Pancreas (tissue), 10 donors: ENCODE measurements around the gene ZNF655. TPM values are rescaled to one million over a fixed set of nuclear protein-coding genes. Genes with fewer than 3 reads are reported as not detected.
"Not testable (repeated sequence)": the region's sequence is repeated elsewhere in the genome, so short reads cannot be mapped to it uniquely, and the experiment has no call there.

Experiments
- ATAC-seq, 4 donors: fragments of 200-7000 bp; cut with Tn5 transposase; one replicate each; pipeline versions ENCODE4 v1.8.0 to v1.9.1; 2020; ENCODE audit warnings: mild to moderate bottlenecking in 4 of 4, moderate library complexity in 4 of 4
- DNase-seq, 6 donors: peaks; one replicate each; pipeline ENCODE4 v3.0.0-alpha.2; 2020
- FAIRE-seq: peaks from 2 replicates; lab custom pipeline; 2012; peaks lifted over from hg19 to GRCh38; lab: Jason Lieb, UNC
- H3K27ac ChIP-seq, 4 donors: fragments of 200-600 bp; sonication (generic); 1 replicate in 3 of 4; 2 replicates in 1 of 4; pipeline versions ENCODE4 v1.5.0 to v1.8.0; 2020
- H3K27me3 ChIP-seq, 4 donors: fragments of 200-600 bp; one replicate each; pipeline ENCODE4 v1.8.0; 2021
- H3K36me3 ChIP-seq, 3 donors: fragments of 200-600 bp; sonication (generic) in 1 of 3; one replicate each; pipeline versions ENCODE4 v1.5.0 to v1.8.0; 2020 to 2021
- H3K4me1 ChIP-seq, 3 donors: fragments of 200-600 bp; one replicate each; pipeline ENCODE4 v1.8.0; 2021
- H3K4me3 ChIP-seq, 4 donors: fragments of 200-600 bp; sonication (generic) in 2 of 4; one replicate each; pipeline versions ENCODE4 v1.5.0 to v1.8.0; 2020 to 2021
- H3K9me3 ChIP-seq, 4 donors: fragments of 200-600 bp; one replicate each; pipeline ENCODE4 v1.8.0; 2021
- WGBS, 2 donors: extraction: QIAGEN DNeasy Blood & Tissue Kit; methylation state at CpG; one replicate each; pipeline ENCODE4 v1.1.7; 2013; 5-methylcytosine and 5-hydroxymethylcytosine counted together
- intact Hi-C, 3 donors: fragments of 100-400 bp; cut with DNase I; formaldehyde crosslinking; loops; one replicate each; pipeline versions ENCODE4 v1.11.1 to v1.14.2; 2022
- polyA plus RNA-seq, 2 donors: library from polyadenylated mRNA; stranded (reverse); fragments of 200-250 nt; gene quantifications; one replicate each; pipeline ENCODE4 v1.2.3, GENCODE V29; 2013
- total RNA-seq, 6 donors: library from RNA; stranded (reverse); fragmentation: NEBNext Ultra II Directional in 4 of 6; extraction: Animal tissue kit (Norgen Biotek cat#: 25700) in 4 of 6; gene quantifications; one replicate each; pipeline versions ENCODE4 v1.2.1 to v1.2.4, GENCODE V29; 2021 to 2023
- TF ChIP-seq, protein P1 (sequence below), 4 donors: fragments of 200-600 bp; sonication (generic) in 3 of 4; IDR thresholded peaks; one replicate each; pipeline versions ENCODE4 v1.5.0 to v1.8.0; 2021; ENCODE audit warnings: antibody characterized with exemption in 4 of 4
- donor health status: healthy with polysubstance abuse.
- donor health status: DM: no; HTN: no; CAD: no; lungs with moderate emphysema.
- donor health status: DM: no; HTN: no; CAD: no.
- donor health status: control.
- donor health status: control.
- donor health status: Bipolar disorder and iron deficiency.
- donor health status: DM: yes; HTN: yes; CAD: no.
- donor health status: DM: no; HTN: no; CAD: no.
- donor health status: DM: no; HTN: no; CAD: no.
- donor health status: DM: yes; HTN: yes; CAD: no.

The ZNF655 gene
- total and polyA plus RNA-seq, 8 donors = 23.2 to 45.2 (median 32.1) TPM

- no peaks in the 10 kb centered on the region for H3K4me1 ChIP-seq
- TF ChIP-seq, protein P1, sequence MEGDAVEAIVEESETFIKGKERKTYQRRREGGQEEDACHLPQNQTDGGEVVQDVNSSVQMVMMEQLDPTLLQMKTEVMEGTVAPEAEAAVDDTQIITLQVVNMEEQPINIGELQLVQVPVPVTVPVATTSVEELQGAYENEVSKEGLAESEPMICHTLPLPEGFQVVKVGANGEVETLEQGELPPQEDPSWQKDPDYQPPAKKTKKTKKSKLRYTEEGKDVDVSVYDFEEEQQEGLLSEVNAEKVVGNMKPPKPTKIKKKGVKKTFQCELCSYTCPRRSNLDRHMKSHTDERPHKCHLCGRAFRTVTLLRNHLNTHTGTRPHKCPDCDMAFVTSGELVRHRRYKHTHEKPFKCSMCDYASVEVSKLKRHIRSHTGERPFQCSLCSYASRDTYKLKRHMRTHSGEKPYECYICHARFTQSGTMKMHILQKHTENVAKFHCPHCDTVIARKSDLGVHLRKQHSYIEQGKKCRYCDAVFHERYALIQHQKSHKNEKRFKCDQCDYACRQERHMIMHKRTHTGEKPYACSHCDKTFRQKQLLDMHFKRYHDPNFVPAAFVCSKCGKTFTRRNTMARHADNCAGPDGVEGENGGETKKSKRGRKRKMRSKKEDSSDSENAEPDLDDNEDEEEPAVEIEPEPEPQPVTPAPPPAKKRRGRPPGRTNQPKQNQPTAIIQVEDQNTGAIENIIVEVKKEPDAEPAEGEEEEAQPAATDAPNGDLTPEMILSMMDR (IDR thresholded peaks at IDR 0.05) = no peak
- DNase-seq (peak in 1 of 6 donors; percentile 57), FAIRE-seq (no peak), ATAC-seq (no peak)
- no peaks in the 10 kb centered on the region for H3K9me3 ChIP-seq
- H3K27ac ChIP-seq = no peak overlapping the region
- no peaks in the 10 kb centered on the region for H3K27me3 ChIP-seq
- H3K4me3 ChIP-seq = no peak overlapping the region
- intact Hi-C loops = no loop called here
- 94 to 96% methylated on average over 34 of the region's 34 CpGs for whole genome bisulfite sequencing, 2 donors
- peaks cover 0 to 3% (median 2%) of the 10 kb centered on the region in 3 donors for H3K36me3 ChIP-seq
Observed at GRCh38 chr7:99543081-99543671, 15.3 kb upstream of the ZNF655 start.

- no peak for FAIRE-seq
- H3K9me3 ChIP-seq = no peaks in the 10 kb centered on the region
Observed at GRCh38 chr7:99543916-99544315, 14.5 kb upstream of the ZNF655 start.

DNA sequence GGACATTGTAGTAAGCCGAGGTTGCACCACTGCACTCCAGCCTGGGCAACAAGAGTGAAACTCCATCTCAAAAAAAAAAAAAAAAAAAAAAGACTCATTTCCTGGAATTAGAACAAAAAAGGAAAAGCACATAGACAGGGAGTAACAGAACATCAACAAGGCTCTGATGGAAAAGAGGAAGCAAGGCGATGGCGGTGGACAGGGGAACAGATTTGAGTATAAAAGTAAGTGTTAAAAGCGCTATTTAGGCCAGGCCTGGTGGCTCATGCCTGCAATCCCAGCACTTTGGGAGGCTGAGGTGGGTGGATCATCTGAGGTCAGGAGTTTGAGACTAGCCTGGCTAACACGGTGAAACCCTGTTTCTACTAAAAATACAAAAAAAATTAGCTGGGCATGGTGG, 13.1 kb upstream of the ZNF655 start:
- WGBS, 2 donors = 97 to 100% methylated on average over 5 of the region's 5 CpGs
- FAIRE-seq, H3K4me1 ChIP-seq: not testable (repeated sequence)

More at GRCh38 chr7:99543916-99544315, 14.5 kb upstream of the ZNF655 start:
- Histone ChIP-seq H3K4me1 (no peaks in the 10 kb centered on the region), H3K4me3 (no peak overlapping the region), H3K27me3 (no peaks in the 10 kb centered on the region), H3K27ac (no peak overlapping the region), H3K36me3 (peaks cover 0 to 5% (median 3%) of the 10 kb centered on the region in 3 donors)
- 92 to 94% methylated on average over 6 of the region's 6 CpGs for WGBS, 2 donors
- no peak for DNase-seq
- no peak for ATAC-seq
- TF ChIP-seq, protein P1 (IDR thresholded peaks at IDR 0.05) = no peak
- intact Hi-C loops = no loop called here

GRCh38 chr7:99549545-99549944, 8.9 kb upstream of the ZNF655 start:
- H3K4me3 ChIP-seq, FAIRE-seq, H3K36me3 ChIP-seq, DNase-seq, H3K9me3 ChIP-seq, H3K27me3 ChIP-seq, H3K27ac ChIP-seq, H3K4me1 ChIP-seq, ATAC-seq, intact Hi-C loops: not testable (repeated sequence)
- WGBS, 2 donors = 89 to 100% methylated on average over 1 of the region's 2 CpGs

More for the DNA sequence above, 13.1 kb upstream of the ZNF655 start:
- H3K4me3 ChIP-seq, H3K27me3 ChIP-seq, H3K9me3 ChIP-seq, ATAC-seq, DNase-seq, H3K27ac ChIP-seq, intact Hi-C loops, H3K36me3 ChIP-seq: not testable (repeated sequence)

DNA sequence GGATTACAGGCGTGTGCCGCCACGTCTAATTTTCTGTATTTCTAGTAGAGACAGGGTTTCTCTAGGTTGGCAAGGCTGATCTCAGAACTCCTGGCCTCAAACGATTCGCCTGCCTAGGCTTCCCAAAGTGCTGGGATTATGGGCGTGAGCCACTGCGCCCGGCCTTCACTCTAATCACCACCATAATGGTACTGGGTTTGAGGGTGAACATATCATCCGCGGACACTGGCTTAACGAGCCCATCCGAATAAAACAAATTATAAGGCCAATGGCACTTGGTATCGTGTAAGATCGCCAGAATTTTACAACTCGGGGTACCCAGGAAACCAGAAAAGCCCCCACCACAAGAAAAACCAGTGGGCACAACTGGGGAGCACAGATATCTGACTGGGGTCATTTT, 7.1 kb upstream of the ZNF655 start:
- Histone ChIP-seq H3K27ac (peak overlapping the region; percentile 58 to 77 (median 68)), H3K4me1 (peaks cover 3 to 7% (median 5%) of the 10 kb centered on the region in 3 donors), H3K4me3 (peak overlapping the region; percentile 72 to 91 (median 90)), H3K36me3 (peaks cover 0 to 5% (median 3%) of the 10 kb centered on the region in 3 donors), H3K9me3 (no peaks in the 10 kb centered on the region), H3K27me3 (no peaks in the 10 kb centered on the region)
- TF ChIP-seq, protein P1 (IDR thresholded peaks at IDR 0.05) = no peak
- DNase-seq (no peak), FAIRE-seq (no peak), ATAC-seq (peak; percentile 16 to 54 (median 32))
- 3 to 5% methylated on average over 15 of the region's 15 CpGs for WGBS, 2 donors
- intact Hi-C loops = no loop called here
